WERI-Rb-1 (cell line): Measurements from ENCODE around the gene EBLN2.

Source experiments
- DNase-seq: peaks from one replicate; pipeline ENCODE4 v3.0.0-alpha.2; 2020
- H3K27ac ChIP-seq: fragments of 250-450 bp; sonication (Bioruptor Pico); 2 replicates; pipeline ENCODE4 v1.5.1; 2020; ENCODE audit warnings: mild to moderate bottlenecking, moderate library complexity
- H3K27me3 ChIP-seq: fragments of 250-450 bp; sonication (Bioruptor Pico); 2 replicates; pipeline ENCODE4 v1.5.1; 2021; ENCODE audit warnings: mild to moderate bottlenecking, low read depth, moderate library complexity; ENCODE audit not compliant: insufficient read depth, severe bottlenecking
- H3K36me3 ChIP-seq: fragments of 250-450 bp; sonication (Bioruptor Pico); 2 replicates; pipeline ENCODE4 v1.5.1; 2020; ENCODE audit warnings: mild to moderate bottlenecking, moderate library complexity
- H3K4me3 ChIP-seq: 2 replicates; pipeline ENCODE4 v1.5.1; 2011; ENCODE audit warnings: low read depth, mild to moderate bottlenecking, control low read depth, low read length
- H3K9me3 ChIP-seq: fragments of 250-450 bp; sonication (Bioruptor Pico); 2 replicates; pipeline ENCODE4 v1.5.1; 2021; ENCODE audit warnings: mild to moderate bottlenecking, moderate library complexity; ENCODE audit not compliant: severe bottlenecking
- TF ChIP-seq, protein P1 (sequence below): IDR thresholded peaks from 2 replicates; pipeline ENCODE4 v1.5.1; 2011; ENCODE audit warnings: low read depth, mild to moderate bottlenecking, control low read depth, inconsistent platforms, low read length

The EBLN2 gene

DNA sequence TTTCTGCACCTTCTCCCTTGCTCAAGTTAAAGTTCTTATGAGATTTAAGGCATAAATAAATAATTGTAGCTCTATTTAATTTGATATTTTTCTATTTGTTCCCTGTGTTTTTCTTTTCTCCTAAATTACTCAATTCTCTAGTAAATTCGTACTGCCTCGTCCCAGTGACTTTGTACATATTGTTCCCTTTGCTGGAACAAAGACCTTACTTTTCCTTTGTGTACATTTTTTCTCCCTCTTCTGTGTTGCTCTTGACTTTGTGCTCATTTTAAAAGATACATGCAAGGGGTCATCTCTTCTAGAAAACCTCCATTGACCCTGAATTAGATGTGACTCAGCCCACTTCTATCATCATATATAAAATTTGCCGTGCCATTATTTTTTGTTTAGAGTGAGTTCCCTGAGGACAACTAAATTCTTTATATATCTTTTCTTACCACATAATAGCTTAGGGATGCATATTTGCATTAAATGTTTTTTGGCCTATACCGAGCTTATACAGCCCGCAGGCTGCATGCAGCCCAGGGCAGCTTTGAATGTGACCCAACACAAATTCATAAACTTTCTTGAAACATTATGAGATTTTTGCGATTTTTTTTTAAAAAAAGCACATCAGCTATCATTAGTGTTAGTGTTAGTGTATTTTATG is 35.2 kb upstream of the EBLN2 start:
- H3K4me3 ChIP-seq = no peak overlapping the region
- no peaks in the 10 kb centered on the region for H3K9me3 ChIP-seq
- H3K27me3 ChIP-seq = no peaks in the 10 kb centered on the region
- peaks cover 7% of the 10 kb centered on the region for H3K36me3 ChIP-seq
- TF ChIP-seq, protein P1, sequence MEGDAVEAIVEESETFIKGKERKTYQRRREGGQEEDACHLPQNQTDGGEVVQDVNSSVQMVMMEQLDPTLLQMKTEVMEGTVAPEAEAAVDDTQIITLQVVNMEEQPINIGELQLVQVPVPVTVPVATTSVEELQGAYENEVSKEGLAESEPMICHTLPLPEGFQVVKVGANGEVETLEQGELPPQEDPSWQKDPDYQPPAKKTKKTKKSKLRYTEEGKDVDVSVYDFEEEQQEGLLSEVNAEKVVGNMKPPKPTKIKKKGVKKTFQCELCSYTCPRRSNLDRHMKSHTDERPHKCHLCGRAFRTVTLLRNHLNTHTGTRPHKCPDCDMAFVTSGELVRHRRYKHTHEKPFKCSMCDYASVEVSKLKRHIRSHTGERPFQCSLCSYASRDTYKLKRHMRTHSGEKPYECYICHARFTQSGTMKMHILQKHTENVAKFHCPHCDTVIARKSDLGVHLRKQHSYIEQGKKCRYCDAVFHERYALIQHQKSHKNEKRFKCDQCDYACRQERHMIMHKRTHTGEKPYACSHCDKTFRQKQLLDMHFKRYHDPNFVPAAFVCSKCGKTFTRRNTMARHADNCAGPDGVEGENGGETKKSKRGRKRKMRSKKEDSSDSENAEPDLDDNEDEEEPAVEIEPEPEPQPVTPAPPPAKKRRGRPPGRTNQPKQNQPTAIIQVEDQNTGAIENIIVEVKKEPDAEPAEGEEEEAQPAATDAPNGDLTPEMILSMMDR = no peak
- no peak for DNase-seq
- no peak overlapping the region for H3K27ac ChIP-seq

DNA sequence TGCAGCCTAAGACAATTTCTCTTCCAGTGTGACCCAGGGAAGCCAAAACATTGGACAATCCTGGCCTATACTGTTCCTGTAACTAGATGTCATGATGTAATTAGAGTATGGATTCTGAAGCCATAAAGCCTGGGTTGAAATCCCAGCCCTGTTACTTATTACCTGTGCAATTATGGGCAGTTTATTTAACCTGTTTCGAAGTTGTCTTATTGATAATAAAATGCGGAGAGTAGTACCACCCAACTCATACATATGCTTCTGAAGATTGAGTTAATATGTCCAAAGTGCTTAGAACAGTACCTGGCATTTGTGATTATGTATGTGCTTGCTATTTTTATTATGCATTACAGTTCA is 34.7 kb upstream of the EBLN2 start:
- DNase-seq = no peak
- TF ChIP-seq, protein P1 = no peak
- Histone ChIP-seq H3K4me3 (no peak overlapping the region), H3K36me3 (peaks cover 7% of the 10 kb centered on the region), H3K27ac (no peak overlapping the region), H3K27me3 (no peaks in the 10 kb centered on the region), H3K9me3 (no peaks in the 10 kb centered on the region)

DNA sequence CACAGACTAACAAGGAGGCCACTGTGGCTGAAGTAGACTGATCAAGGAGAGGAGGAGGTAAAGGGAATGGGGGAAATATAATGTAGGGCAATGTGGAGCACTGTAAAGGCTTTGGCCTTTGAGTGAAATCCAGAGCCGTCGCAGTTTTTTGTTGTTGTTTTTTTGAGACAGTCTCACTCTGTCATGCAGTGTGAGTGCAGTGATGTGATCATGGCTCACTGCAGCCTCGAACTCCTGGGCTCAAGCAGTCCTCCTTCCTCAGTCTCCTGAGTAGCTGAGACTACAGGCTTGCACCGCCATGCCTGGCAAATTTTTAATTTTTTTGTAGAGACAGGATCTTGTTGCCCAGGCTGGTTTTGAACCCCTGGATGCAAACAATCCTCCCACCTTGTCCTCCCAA is 32.7 kb upstream of the EBLN2 start:
- no peak for DNase-seq
- Histone ChIP-seq H3K9me3 (no peaks in the 10 kb centered on the region), H3K27me3 (no peaks in the 10 kb centered on the region), H3K27ac (no peak overlapping the region), H3K4me3 (no peak overlapping the region), H3K36me3 (peaks cover 7% of the 10 kb centered on the region)
- TF ChIP-seq, protein P1 = no peak

DNA sequence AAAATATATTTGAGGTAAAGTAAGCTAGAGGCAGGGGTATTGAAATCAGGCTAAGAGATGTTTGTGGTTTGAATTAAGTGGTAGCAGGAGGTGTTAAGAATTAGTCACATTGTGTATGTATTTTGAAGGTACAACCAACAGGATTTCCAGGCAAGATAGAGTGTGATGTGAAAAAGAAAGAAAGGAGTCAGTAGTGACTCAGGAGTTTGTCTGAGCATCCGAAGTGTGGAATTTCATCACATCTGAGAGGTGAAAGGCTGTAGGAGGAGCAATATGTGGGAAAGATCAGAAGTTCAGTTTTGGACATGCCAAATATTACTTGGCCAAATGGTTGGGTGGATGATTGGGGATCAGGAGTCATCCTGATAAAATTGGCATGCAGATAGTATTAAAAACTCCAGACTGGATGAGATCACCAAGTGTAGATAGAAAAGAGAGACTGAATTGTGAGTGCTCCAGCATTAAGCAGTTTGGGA is 32.1 kb upstream of the EBLN2 start:
- peaks cover 9% of the 10 kb centered on the region for H3K36me3 ChIP-seq
- no peak overlapping the region for H3K4me3 ChIP-seq
- no peak for DNase-seq
- no peaks in the 10 kb centered on the region for H3K9me3 ChIP-seq
- TF ChIP-seq, protein P1 = no peak
- H3K27me3 ChIP-seq = no peaks in the 10 kb centered on the region
- H3K27ac ChIP-seq = no peak overlapping the region

DNA sequence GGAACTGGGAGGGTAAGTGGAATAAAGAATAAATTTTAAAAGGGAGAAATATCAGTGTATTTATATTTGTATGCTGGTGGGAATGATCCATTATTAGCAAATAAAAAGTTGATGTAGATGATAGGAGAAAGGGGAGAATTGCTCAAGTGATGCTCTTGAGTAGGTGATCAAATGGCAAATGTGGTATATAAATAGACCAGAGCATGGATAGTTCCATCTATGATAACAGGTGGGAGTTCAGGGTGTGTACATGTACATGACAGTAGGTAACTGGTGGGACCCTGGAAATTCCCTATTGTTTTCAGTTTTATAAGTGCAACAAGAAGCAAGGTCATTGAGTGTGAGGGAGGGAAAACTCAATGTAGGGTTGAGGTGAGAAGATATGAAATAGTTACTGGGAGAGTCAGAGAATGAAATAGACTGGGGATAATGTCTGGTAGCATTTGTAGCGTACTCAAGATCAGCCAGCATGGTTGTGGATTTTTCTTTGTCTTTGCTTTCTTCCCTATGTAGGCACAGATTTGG is 31.3 kb upstream of the EBLN2 start:
- DNase-seq = no peak
- TF ChIP-seq, protein P1 = no peak
- Histone ChIP-seq H3K36me3 (peaks cover 11% of the 10 kb centered on the region; the same call in 1 of the 2 replicates), H3K27ac (no peak overlapping the region), H3K4me3 (no peak overlapping the region), H3K27me3 (no peaks in the 10 kb centered on the region), H3K9me3 (no peaks in the 10 kb centered on the region)
